MM.1S (cell line): ENCODE results near the gene JAM2.
A peak's percentile ranks its signal among the peaks of the same experiment; 100 is the strongest.

Experiments used
- DNase-seq: peaks from one replicate; pipeline ENCODE4 v3.0.0-alpha.2; 2015
- H2AFZ ChIP-seq: fragments of 300-600 bp; sonication (generic); 2 replicates; pipeline ENCODE4 v1.6.0; 2016; ENCODE audit warnings: antibody characterized with exemption, low read length
- H3F3A ChIP-seq: fragments of 300-600 bp; sonication (generic); 2 replicates; pipeline ENCODE4 v1.6.1; 2016; ENCODE audit warnings: mild to moderate bottlenecking, antibody characterized with exemption, low read length, moderate library complexity, mixed read lengths; ENCODE audit not compliant: insufficient read depth
- H3K27ac ChIP-seq: fragments of 300-600 bp; sonication (generic); 2 replicates; pipeline ENCODE4 v1.5.1; 2016; ENCODE audit warnings: mild to moderate bottlenecking, low read length
- H3K27me3 ChIP-seq: fragments of 300-600 bp; sonication (generic); replicated peaks from 2 replicates; pipeline ENCODE4 v1.6.0; 2016; ENCODE audit warnings: low read length; ENCODE audit not compliant: insufficient read depth
- H3K36me3 ChIP-seq: fragments of 300-600 bp; sonication (generic); replicated peaks from 2 replicates; pipeline ENCODE4 v1.6.1; 2016; ENCODE audit warnings: mild to moderate bottlenecking, low read length, mixed read lengths; ENCODE audit not compliant: insufficient read depth
- H3K4me1 ChIP-seq: fragments of 300-600 bp; sonication (generic); 2 replicates; pipeline ENCODE4 v1.6.1; 2016; ENCODE audit warnings: low read length, mixed read lengths
- H3K4me2 ChIP-seq: fragments of 300-600 bp; sonication (generic); 2 replicates; pipeline ENCODE4 v1.6.0; 2016; ENCODE audit warnings: low read depth, low read length
- H3K4me3 ChIP-seq: fragments of 300-600 bp; sonication (generic); 2 replicates; pipeline ENCODE4 v1.5.1; 2016; ENCODE audit warnings: low read length, mixed read lengths
- H3K79me2 ChIP-seq: fragments of 300-600 bp; sonication (generic); 2 replicates; pipeline ENCODE4 v1.6.1; 2016; ENCODE audit warnings: mixed run types, low read length, mixed read lengths
- H3K9ac ChIP-seq: fragments of 300-600 bp; sonication (generic); 2 replicates; pipeline ENCODE4 v1.6.1; 2016; ENCODE audit warnings: low read length, mixed read lengths
- H3K9me2 ChIP-seq: fragments of 300-600 bp; sonication (generic); replicated peaks from 2 replicates; pipeline ENCODE4 v1.6.1; 2016; ENCODE audit warnings: mild to moderate bottlenecking, low read length, mixed read lengths; ENCODE audit not compliant: insufficient read depth
- H3K9me3 ChIP-seq: fragments of 300-600 bp; sonication (generic); replicated peaks from 2 replicates; pipeline ENCODE4 v1.6.1; 2016; ENCODE audit warnings: mild to moderate bottlenecking, low read length, mixed read lengths; ENCODE audit not compliant: insufficient read depth
- H4K20me1 ChIP-seq: fragments of 300-600 bp; sonication (generic); 2 replicates; pipeline ENCODE4 v1.6.1; 2016; ENCODE audit warnings: mild to moderate bottlenecking, low read length, moderate library complexity, mixed read lengths; ENCODE audit not compliant: insufficient read depth
- EZH2 ChIP-seq: fragments of 300-600 bp; sonication (generic); optimal IDR thresholded peaks from 2 replicates; pipeline ENCODE3; 2017; ENCODE audit warnings: low read depth, mild to moderate bottlenecking, antibody characterized with exemption, low read length, mixed read lengths
- EZH2phosphoT487 ChIP-seq: fragments of 300-600 bp; sonication (generic); IDR thresholded peaks from 2 replicates; pipeline ENCODE4 v1.6.1; 2018; ENCODE audit warnings: antibody characterized with exemption, low read length
- TF ChIP-seq, protein P1 (sequence below): fragments of 300-600 bp; sonication (generic); IDR thresholded peaks from 2 replicates; pipeline ENCODE4 v1.5.1; 2016; ENCODE audit warnings: antibody characterized with exemption, low read length, mixed read lengths

The JAM2 gene

DNA sequence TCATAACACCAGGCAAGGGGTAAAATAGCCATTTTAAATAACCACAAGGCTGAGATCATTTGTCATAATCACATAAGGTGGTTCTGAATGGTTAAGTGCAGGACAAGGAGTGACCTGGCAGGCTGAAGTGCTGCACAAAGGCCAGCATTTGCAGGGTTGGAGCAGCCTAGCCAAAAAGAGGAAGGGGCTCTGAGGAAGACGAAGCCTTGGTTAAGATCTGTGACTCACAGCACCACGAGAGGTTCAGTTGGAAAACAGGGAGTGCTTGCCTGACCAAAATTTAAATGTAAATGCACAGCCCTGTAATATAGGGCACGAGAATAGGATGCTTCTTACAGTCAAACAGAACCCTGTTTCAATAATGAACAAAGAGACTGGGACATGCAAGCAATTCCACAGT lies 83.6 kb downstream of the JAM2 start:
- DNase-seq: no peak
- H3K4me1 ChIP-seq: no peaks in the 10 kb centered on the region
- peaks cover 20% of the 10 kb centered on the region for H3K36me3 ChIP-seq
- H3K9ac ChIP-seq: no peak overlapping the region
- no peak overlapping the region for H2AFZ ChIP-seq
- no peak for TF ChIP-seq EZH2phosphoT487
- no peak for TF ChIP-seq EZH2
- TF ChIP-seq, protein P1, sequence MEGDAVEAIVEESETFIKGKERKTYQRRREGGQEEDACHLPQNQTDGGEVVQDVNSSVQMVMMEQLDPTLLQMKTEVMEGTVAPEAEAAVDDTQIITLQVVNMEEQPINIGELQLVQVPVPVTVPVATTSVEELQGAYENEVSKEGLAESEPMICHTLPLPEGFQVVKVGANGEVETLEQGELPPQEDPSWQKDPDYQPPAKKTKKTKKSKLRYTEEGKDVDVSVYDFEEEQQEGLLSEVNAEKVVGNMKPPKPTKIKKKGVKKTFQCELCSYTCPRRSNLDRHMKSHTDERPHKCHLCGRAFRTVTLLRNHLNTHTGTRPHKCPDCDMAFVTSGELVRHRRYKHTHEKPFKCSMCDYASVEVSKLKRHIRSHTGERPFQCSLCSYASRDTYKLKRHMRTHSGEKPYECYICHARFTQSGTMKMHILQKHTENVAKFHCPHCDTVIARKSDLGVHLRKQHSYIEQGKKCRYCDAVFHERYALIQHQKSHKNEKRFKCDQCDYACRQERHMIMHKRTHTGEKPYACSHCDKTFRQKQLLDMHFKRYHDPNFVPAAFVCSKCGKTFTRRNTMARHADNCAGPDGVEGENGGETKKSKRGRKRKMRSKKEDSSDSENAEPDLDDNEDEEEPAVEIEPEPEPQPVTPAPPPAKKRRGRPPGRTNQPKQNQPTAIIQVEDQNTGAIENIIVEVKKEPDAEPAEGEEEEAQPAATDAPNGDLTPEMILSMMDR: no peak
- H3K27ac ChIP-seq: no peak overlapping the region
- H3K9me3 ChIP-seq: no peaks in the 10 kb centered on the region
- H3F3A ChIP-seq: no peaks in the 10 kb centered on the region
- peaks cover 3% of the 10 kb centered on the region; the same call in 1 of the 2 replicates for H4K20me1 ChIP-seq
- no peaks in the 10 kb centered on the region for H3K27me3 ChIP-seq
- H3K4me3 ChIP-seq: no peak overlapping the region
- H3K9me2 ChIP-seq: no peaks in the 10 kb centered on the region
- H3K79me2 ChIP-seq: peaks cover 7% of the 10 kb centered on the region
- H3K4me2 ChIP-seq: no peak overlapping the region

DNA sequence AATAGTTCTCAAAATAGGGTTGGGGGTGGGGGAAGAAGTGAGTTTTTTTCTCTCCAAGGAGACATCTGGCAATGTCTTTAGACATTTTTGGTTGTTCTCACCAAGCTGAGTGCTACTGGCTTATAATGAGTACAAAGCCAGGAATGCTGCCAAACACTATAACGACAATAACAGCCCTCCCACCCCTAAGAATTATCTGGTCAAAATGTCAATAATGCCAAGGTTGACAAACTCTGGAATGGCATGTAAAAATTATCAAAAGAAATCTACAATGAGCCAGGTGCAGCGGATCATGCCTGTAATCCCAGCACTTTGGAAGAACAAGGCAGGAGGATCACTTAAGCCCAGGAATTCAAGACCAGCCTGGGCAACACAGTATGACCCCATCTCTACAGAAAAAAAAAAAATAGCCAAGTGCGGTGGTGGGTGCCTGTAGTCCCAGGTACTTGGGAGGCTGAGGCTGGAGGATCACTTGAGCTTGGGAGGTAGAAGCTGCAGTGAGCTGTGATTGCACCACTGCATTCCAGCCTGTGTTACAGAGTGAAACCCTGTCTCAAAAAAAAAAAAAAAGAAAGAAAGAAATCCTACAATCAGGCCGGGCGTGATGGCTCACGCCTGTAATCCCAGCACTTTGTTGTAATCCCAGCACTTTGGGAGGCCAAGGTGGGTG lies 93.2 kb downstream of the JAM2 start:
- peaks cover 19% of the 10 kb centered on the region for H3K36me3 ChIP-seq
- H3K4me3 ChIP-seq: no peak overlapping the region
- peaks cover 15% of the 10 kb centered on the region for H3K4me1 ChIP-seq
- no peak for TF ChIP-seq EZH2phosphoT487
- H2AFZ ChIP-seq: no peak overlapping the region
- H3K27ac ChIP-seq: no peak overlapping the region
- H4K20me1 ChIP-seq: no peaks in the 10 kb centered on the region
- peaks cover 87% of the 10 kb centered on the region for H3K79me2 ChIP-seq
- no peak overlapping the region for H3K4me2 ChIP-seq
- no peaks in the 10 kb centered on the region for H3K9me3 ChIP-seq
- H3K9ac ChIP-seq: no peak overlapping the region
- H3K9me2 ChIP-seq: no peaks in the 10 kb centered on the region
- peaks cover 12% of the 10 kb centered on the region; the same call in 1 of the 2 replicates for H3F3A ChIP-seq
- no peak for DNase-seq
- no peaks in the 10 kb centered on the region for H3K27me3 ChIP-seq

DNA sequence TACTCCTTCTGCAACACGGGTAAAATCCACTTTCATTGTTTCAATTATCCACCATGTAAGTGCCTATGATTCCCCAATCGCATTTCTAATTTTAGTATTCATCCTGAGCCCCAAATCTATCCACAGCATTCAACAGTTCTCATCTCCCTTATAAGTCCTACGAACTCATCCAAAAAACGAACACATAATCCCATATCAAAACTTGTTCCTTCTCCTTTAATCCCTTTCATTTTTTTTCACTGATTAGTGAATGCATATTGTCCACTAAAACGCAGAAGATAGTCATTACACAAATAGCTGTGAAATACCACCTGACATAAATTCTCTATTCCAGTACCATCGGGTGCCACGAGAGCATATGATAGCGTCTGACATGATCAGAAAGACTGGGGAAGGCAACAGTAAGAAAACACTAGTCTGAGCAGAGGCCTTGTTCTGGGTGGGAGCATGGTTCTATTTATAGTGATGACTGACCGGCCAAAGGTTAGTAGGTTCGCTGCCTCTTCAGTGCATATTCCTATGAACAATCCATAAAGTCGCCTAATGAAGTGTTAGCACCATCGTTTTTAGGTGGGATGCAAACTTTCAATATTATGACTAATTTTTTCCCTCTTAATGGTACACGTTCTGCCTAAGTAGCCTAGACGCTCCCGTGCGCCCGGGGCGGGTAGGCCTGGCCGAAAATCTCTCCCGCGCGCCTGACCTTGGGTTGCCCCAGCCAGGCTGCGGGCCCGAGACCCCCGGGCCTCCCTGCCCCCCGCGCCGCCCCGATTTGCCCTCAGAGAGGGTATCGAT lies 95.0 kb downstream of the JAM2 start:
- Histone ChIP-seq H3K4me3 (peak overlapping the region; percentile 97), H3K4me1 (peaks cover 21% of the 10 kb centered on the region), H3K9me3 (no peaks in the 10 kb centered on the region), H3K27ac (peak overlapping the region; percentile 99), H2AFZ (peak overlapping the region; percentile 61; the same call in 1 of the 2 replicates), H4K20me1 (no peaks in the 10 kb centered on the region), H3K4me2 (peak overlapping the region; percentile 89), H3K79me2 (peaks cover 88% of the 10 kb centered on the region), H3K27me3 (no peaks in the 10 kb centered on the region), H3F3A (peaks cover 12% of the 10 kb centered on the region; the same call in 1 of the 2 replicates), H3K9ac (peak overlapping the region; percentile 95), H3K36me3 (peaks cover 4% of the 10 kb centered on the region; the same call in 1 of the 2 replicates), H3K9me2 (no peaks in the 10 kb centered on the region)
- TF ChIP-seq, protein P1: no peak
- TF ChIP-seq EZH2phosphoT487: no peak
- no peak for TF ChIP-seq EZH2
- peak; percentile 41 for DNase-seq
